ENCODE results near the gene TMEM150A. TPM values are rescaled to one million over a fixed set of nuclear protein-coding genes. Genes with fewer than 3 reads are reported as not detected.

TMEM150A gene
- total and polyA plus RNA-seq, 2 of the 13 experiments (the other 11 are each of a cell fraction or from before 2014, with no cell fraction given) = 30.1 to 70.4 TPM

DNA sequence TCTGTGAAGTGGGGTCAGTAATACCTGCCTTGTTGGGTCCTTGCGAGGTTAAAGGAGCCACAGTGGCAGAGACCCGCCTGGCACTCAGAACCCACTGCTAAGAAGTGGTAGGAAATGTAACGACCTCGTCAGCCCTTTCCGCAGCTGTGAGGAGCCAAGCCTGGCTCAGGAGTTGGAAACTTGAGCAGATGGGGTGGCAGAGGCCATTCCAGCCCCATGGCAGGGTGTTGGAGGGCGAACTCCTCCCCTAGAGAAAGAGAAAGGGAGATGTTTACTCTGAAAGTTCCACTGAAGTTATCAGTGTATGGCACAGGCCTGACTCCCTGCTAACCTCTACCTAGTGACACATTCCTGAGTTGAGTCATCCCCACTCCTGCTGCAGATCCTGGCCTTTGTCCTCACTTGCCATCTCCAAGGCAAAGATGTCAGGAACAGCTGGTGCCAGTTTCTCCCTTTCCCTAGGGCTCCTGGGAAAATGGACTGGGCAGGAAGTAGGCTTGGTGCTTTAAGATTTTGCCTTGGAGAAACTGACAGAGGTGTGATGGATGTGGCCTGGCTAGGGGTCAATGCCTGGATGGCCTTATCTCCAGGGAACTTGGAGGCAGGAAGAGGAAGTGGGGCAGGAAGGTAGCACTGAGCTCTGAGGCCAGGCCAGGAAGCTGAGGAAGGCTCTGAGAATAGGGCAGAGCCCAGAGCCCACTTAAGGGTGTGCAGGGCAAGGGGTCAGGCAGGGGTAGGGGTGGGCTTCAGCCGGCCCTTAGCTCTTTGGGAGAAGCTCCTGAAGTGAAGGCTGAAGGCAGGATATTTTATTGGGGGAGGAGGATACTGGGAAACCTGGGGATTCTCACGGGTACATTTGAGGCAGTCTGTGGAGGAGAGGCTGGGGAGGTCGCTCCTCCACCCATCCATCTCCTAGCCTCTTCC is 17.4 kb downstream of the TMEM150A start (continued):
- TF ChIP-seq, protein P1, sequence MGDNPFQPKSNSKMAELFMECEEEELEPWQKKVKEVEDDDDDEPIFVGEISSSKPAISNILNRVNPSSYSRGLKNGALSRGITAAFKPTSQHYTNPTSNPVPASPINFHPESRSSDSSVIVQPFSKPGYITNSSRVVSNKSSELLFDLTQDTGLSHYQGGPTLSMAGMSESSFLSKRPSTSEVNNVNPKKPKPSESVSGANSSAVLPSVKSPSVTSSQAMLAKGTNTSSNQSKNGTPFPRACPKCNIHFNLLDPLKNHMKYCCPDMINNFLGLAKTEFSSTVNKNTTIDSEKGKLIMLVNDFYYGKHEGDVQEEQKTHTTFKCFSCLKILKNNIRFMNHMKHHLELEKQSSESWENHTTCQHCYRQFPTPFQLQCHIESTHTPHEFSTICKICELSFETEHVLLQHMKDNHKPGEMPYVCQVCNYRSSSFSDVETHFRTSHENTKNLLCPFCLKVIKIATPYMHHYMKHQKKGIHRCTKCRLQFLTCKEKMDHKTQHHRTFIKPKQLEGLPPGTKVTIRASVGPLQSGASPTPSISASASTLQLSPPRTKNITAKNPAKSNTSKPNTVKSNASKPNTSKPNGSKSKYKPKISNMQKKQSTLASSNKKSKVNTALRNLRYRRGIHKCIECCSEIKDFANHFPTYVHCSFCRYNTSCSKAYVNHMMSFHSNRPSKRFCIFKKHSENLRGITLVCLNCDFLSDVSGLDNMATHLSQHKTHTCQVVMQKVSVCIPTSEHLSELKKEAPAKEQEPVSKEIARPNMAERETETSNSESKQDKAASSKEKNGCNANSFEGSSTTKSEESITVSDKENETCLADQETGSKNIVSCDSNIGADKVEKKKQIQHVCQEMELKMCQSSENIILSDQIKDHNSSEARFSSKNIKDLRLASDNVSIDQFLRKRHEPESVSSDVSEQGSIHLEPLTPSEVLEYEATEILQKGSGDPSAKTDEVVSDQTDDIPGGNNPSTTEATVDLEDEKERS (CRISPR knock-in tag; IDR thresholded peaks at IDR 0.05) = peak; percentile 76
- no peak for TF ChIP-seq STAT5B (CRISPR knock-in tag; IDR thresholded peaks at IDR 0.05)
- no peak; the same call in 1 of the 2 replicates for TF ChIP-seq ISX (CRISPR knock-in tag; conservative IDR thresholded peaks at IDR 0.05)
- peak; percentile 24; the same call in 1 of the 2 replicates for TF ChIP-seq ZNF296 (CRISPR knock-in tag; conservative IDR thresholded peaks at IDR 0.05)
- TF ChIP-seq, protein P2, sequence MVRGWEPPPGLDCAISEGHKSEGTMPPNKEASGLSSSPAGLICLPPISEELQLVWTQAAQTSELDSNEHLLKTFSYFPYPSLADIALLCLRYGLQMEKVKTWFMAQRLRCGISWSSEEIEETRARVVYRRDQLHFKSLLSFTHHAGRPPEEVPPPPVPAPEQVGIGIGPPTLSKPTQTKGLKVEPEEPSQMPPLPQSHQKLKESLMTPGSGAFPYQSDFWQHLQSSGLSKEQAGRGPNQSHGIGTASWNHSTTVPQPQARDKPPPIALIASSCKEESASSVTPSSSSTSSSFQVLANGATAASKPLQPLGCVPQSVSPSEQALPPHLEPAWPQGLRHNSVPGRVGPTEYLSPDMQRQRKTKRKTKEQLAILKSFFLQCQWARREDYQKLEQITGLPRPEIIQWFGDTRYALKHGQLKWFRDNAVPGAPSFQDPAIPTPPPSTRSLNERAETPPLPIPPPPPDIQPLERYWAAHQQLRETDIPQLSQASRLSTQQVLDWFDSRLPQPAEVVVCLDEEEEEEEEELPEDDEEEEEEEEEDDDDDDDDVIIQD (CRISPR knock-in tag; IDR thresholded peaks at IDR 0.05; ENCODE audit: low read depth) = peak; percentile 96
- TF ChIP-seq ZNF558 (CRISPR knock-in tag; IDR thresholded peaks at IDR 0.05; ENCODE audit: borderline replicate concordance) = no peak; the same call in 1 of the 2 replicates
- TF ChIP-seq AGO2 (optimal IDR thresholded peaks at IDR 0.05; ENCODE audit: low read depth, low read length) = peak; percentile 15
- no peak; the same call in 1 of the 2 replicates for TF ChIP-seq JDP2 (CRISPR knock-in tag; IDR thresholded peaks at IDR 0.05; ENCODE audit: borderline replicate concordance)
- TF ChIP-seq, protein P3, sequence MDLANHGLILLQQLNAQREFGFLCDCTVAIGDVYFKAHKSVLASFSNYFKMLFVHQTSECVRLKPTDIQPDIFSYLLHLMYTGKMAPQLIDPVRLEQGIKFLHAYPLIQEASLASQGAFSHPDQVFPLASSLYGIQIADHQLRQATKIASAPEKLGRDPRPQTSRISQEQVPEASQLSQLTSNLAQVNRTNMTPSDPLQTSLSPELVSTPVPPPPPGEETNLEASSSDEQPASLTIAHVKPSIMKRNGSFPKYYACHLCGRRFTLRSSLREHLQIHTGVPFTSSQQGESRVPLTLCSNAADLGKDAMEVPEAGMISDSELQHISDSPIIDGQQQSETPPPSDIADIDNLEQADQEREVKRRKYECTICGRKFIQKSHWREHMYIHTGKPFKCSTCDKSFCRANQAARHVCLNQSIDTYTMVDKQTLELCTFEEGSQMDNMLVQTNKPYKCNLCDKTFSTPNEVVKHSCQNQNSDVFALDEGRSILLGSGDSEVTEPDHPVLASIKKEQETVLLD (CRISPR knock-in tag; IDR thresholded peaks at IDR 0.05; ENCODE audit: low read depth) = no peak
- TF ChIP-seq WIZ (CRISPR knock-in tag; IDR thresholded peaks at IDR 0.05) = 0 out of 2 replicates have a peak, but pooled peaks have one; percentile 78
- TF ChIP-seq GLI4 (CRISPR knock-in tag; IDR thresholded peaks at IDR 0.05; ENCODE audit: borderline replicate concordance) = no peak; the same call in 1 of the 2 replicates
- TF ChIP-seq CHD2 (IDR thresholded peaks at IDR 0.05; ENCODE audit: low read depth, low read length) = no peak
- TF ChIP-seq ZNF468 (CRISPR knock-in tag; IDR thresholded peaks at IDR 0.05) = no peak
- TF ChIP-seq, protein P4, sequence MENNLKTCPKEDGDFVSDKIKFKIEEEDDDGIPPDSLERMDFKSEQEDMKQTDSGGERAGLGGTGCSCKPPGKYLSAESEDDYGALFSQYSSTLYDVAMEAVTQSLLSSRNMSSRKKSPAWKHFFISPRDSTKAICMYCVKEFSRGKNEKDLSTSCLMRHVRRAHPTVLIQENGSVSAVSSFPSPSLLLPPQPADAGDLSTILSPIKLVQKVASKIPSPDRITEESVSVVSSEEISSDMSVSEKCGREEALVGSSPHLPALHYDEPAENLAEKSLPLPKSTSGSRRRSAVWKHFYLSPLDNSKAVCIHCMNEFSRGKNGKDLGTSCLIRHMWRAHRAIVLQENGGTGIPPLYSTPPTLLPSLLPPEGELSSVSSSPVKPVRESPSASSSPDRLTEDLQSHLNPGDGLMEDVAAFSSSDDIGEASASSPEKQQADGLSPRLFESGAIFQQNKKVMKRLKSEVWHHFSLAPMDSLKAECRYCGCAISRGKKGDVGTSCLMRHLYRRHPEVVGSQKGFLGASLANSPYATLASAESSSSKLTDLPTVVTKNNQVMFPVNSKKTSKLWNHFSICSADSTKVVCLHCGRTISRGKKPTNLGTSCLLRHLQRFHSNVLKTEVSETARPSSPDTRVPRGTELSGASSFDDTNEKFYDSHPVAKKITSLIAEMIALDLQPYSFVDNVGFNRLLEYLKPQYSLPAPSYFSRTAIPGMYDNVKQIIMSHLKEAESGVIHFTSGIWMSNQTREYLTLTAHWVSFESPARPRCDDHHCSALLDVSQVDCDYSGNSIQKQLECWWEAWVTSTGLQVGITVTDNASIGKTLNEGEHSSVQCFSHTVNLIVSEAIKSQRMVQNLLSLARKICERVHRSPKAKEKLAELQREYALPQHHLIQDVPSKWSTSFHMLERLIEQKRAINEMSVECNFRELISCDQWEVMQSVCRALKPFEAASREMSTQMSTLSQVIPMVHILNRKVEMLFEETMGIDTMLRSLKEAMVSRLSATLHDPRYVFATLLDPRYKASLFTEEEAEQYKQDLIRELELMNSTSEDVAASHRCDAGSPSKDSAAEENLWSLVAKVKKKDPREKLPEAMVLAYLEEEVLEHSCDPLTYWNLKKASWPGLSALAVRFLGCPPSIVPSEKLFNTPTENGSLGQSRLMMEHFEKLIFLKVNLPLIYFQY (CRISPR knock-in tag; IDR thresholded peaks at IDR 0.05; ENCODE audit: borderline replicate concordance) = no peak
- peak; percentile 49; the same call in 1 of the 2 replicates for TF ChIP-seq KMT2B (CRISPR knock-in tag; IDR thresholded peaks at IDR 0.05)
- TF ChIP-seq, protein P5, sequence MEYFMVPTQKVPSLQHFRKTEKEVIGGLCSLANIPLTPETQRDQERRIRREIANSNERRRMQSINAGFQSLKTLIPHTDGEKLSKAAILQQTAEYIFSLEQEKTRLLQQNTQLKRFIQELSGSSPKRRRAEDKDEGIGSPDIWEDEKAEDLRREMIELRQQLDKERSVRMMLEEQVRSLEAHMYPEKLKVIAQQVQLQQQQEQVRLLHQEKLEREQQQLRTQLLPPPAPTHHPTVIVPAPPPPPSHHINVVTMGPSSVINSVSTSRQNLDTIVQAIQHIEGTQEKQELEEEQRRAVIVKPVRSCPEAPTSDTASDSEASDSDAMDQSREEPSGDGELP (IDR thresholded peaks at IDR 0.05; ENCODE audit: borderline replicate concordance, low read depth) = peak; percentile 99
- peak; percentile 72 for TF ChIP-seq TBL1XR1 (IDR thresholded peaks at IDR 0.05; ENCODE audit: borderline replicate concordance, low read length, partially characterized antibody)
